ENCODE data around the gene GNAT1.

GRCh38 chr3:50150404-50150750 is 41.0 kb upstream of the GNAT1 start:
- TF ChIP-seq, protein P1, sequence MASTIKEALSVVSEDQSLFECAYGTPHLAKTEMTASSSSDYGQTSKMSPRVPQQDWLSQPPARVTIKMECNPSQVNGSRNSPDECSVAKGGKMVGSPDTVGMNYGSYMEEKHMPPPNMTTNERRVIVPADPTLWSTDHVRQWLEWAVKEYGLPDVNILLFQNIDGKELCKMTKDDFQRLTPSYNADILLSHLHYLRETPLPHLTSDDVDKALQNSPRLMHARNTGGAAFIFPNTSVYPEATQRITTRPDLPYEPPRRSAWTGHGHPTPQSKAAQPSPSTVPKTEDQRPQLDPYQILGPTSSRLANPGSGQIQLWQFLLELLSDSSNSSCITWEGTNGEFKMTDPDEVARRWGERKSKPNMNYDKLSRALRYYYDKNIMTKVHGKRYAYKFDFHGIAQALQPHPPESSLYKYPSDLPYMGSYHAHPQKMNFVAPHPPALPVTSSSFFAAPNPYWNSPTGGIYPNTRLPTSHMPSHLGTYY (CRISPR knock-in tag; IDR thresholded peaks at IDR 0.05), result no peak
- TF ChIP-seq ZNF121 (CRISPR knock-in tag; IDR thresholded peaks at IDR 0.05) (no peak), SP1 (CRISPR knock-in tag; conservative IDR thresholded peaks at IDR 0.05) (no peak), ESRRA (CRISPR knock-in tag; IDR thresholded peaks at IDR 0.05; ENCODE audit: borderline replicate concordance) (no peak), ELF4 (CRISPR knock-in tag; IDR thresholded peaks at IDR 0.05; ENCODE audit: low read depth) (no peak), ZNF281 (CRISPR knock-in tag; IDR thresholded peaks at IDR 0.05) (no peak), IRF2 (CRISPR knock-in tag; IDR thresholded peaks at IDR 0.05; ENCODE audit: borderline replicate concordance, low read depth) (no peak), CTCF (IDR thresholded peaks at IDR 0.05) (no peak), NR2C2 (CRISPR knock-in tag; IDR thresholded peaks at IDR 0.05) (no peak)
- TF ChIP-seq, protein P2, sequence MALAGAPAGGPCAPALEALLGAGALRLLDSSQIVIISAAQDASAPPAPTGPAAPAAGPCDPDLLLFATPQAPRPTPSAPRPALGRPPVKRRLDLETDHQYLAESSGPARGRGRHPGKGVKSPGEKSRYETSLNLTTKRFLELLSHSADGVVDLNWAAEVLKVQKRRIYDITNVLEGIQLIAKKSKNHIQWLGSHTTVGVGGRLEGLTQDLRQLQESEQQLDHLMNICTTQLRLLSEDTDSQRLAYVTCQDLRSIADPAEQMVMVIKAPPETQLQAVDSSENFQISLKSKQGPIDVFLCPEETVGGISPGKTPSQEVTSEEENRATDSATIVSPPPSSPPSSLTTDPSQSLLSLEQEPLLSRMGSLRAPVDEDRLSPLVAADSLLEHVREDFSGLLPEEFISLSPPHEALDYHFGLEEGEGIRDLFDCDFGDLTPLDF (CRISPR knock-in tag; IDR thresholded peaks at IDR 0.05), result no peak
- TF ChIP-seq, protein P3, sequence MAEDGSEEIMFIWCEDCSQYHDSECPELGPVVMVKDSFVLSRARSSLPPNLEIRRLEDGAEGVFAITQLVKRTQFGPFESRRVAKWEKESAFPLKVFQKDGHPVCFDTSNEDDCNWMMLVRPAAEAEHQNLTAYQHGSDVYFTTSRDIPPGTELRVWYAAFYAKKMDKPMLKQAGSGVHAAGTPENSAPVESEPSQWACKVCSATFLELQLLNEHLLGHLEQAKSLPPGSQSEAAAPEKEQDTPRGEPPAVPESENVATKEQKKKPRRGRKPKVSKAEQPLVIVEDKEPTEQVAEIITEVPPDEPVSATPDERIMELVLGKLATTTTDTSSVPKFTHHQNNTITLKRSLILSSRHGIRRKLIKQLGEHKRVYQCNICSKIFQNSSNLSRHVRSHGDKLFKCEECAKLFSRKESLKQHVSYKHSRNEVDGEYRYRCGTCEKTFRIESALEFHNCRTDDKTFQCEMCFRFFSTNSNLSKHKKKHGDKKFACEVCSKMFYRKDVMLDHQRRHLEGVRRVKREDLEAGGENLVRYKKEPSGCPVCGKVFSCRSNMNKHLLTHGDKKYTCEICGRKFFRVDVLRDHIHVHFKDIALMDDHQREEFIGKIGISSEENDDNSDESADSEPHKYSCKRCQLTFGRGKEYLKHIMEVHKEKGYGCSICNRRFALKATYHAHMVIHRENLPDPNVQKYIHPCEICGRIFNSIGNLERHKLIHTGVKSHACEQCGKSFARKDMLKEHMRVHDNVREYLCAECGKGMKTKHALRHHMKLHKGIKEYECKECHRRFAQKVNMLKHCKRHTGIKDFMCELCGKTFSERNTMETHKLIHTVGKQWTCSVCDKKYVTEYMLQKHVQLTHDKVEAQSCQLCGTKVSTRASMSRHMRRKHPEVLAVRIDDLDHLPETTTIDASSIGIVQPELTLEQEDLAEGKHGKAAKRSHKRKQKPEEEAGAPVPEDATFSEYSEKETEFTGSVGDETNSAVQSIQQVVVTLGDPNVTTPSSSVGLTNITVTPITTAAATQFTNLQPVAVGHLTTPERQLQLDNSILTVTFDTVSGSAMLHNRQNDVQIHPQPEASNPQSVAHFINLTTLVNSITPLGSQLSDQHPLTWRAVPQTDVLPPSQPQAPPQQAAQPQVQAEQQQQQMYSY (CRISPR knock-in tag; IDR thresholded peaks at IDR 0.05), result no peak
